GM10266 (cell line): ENCODE measurements around the gene TMEM163.

Experiments
- DNase-seq: peaks from one replicate; pipeline ENCODE4 v3.0.0; 2012; ENCODE audit errors: extremely low spot score
- CTCF ChIP-seq: IDR thresholded peaks from 2 replicates; pipeline ENCODE4 v1.5.1; 2012; ENCODE audit warnings: mild to moderate bottlenecking, low read depth; ENCODE audit not compliant: control insufficient read depth, insufficient read depth; ENCODE audit errors: missing control alignments

TMEM163 gene

GRCh38 chr2:134576478-134576877, 142.3 kb downstream of the TMEM163 start:
- TF ChIP-seq CTCF: peak; percentile 25
- DNase-seq: no peak

DNA sequence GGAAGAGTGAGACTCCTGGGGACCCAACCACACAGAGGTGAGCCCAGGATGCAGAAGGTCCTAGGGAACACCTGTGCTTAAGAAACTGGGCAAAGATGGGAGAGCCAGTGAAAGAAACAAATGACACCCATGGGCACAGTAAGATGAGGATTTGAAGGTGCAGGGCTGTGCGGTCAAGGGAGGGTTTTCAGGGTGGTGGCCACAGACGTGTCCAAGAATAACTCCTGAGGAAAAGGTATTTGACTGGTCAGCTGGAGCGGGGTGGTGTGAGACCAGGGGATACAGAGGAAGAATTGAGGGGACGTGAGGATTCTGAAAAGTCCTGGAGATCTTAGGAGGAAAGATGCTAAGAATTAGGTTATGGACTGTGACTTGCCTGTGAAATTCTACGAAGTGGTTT, 142.9 kb downstream of the TMEM163 start:
- DNase-seq: no peak
- TF ChIP-seq CTCF: no peak

DNA sequence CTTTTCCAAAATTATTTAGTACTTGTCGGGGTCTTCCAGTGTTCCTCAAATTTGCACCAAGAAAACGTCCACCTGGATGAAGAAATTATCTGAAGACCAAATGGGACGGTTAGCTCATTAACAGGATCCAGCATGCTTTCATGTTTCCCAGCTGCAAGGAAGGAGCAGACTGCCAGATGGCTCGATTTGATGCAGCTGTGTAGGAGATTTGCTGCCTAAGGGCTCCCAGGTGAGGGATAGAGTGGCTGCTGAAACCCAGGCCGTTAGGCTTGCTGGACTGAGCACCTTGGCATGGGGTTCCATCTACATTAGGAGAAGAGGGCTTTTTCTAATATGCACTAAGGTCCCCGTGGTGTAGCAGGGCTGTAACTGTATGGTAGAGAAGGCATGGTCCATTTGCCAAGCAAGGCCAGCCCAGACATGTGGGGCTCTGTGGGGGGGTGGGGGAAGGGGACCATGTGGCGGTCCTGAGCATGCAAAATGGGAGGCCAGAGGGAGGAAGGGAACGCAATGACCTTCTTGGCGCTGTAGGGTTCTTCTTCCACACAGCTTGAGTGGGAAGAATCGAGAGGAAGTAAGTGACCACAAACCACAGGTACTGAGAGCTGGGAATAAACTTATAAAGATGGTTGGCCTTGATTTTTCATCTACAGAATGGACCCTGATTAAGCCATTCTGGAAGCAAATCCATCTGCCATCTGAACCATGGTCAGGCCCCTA, 144.0 kb downstream of the TMEM163 start:
- no peak for TF ChIP-seq CTCF

GRCh38 chr2:134573724-134574123, 145.1 kb downstream of the TMEM163 start:
- DNase-seq: no peak
- TF ChIP-seq CTCF: no peak

More for the DNA sequence above, 144.0 kb downstream of the TMEM163 start:
- no peak for DNase-seq

DNA sequence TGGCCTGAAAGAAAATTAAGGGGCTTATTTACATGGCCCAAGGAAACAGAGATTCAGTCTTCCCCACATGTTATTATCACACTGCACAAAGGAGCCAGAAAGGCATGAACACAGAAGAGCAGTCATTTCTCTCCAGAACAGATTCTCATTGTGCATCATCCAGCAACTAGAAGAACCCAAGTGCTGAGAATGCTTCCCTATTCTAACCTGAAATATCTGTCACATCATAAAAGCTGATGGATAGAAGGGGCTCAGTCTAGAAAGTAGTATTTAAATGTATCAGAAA, 145.8 kb downstream of the TMEM163 start:
- DNase-seq: no peak
- TF ChIP-seq CTCF: no peak

DNA sequence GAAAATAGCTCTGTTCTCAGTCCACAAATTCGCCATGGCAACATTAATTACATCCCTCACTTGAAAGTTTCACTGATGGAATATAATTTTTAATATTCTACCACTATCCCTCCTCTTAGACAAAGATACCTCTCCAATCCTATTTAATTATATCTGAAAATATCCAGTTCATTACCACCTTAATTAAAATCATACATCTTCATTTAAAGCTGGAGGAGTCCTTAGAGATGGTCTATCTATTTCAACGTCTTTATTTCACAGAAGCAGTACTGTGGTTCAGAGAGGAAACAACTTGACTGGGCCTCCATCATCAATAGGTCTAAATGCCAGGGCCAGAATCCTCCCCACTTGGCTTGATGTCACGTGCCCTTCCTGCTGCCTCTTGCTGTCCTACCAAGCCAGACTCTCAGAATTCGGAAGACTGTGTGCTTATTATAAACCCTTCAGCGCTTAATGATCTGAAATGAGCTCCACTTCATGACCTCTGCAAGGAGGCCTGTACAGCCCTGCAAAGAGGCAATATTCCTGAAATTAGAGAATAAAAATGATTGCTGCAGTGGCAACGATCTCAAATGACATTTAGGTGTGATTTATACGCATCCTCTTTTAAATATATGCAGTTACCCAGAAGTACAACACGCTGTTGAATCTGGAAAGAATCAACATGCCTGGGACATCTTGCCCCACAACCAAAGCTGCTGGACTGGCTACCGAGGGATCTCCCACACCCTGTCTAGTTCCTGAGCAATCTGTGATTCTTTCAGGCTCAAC, 146.3 kb downstream of the TMEM163 start:
- TF ChIP-seq CTCF: no peak
- DNase-seq: no peak

DNA sequence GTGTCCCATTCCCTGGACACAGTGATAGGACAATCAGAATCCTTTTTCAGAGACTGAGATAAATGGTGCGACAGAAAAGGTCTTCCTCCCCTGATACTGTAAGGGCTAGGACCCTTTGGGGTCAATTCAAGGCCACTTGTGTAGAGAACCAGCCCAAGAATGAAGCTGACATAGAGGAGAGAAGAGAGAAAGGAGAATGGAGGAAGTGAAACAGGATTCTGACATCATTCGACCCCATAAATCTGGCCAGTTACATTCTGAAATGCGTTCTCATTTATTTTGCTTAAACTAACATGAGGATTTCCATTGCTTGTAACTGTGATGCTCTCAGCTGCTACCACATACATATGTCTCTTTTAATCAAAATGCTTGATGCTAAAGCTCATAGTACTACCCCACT, 148.1 kb downstream of the TMEM163 start:
- no peak for DNase-seq
- no peak for TF ChIP-seq CTCF
